ENCODE data around the gene NACA2. TPM values are rescaled to one million over a fixed set of nuclear protein-coding genes. Genes with fewer than 3 reads are reported as not detected.

NACA2 gene
- total and polyA plus RNA-seq, 4 donors: 0.08 to 0.32 TPM; not detected in 2

DNA sequence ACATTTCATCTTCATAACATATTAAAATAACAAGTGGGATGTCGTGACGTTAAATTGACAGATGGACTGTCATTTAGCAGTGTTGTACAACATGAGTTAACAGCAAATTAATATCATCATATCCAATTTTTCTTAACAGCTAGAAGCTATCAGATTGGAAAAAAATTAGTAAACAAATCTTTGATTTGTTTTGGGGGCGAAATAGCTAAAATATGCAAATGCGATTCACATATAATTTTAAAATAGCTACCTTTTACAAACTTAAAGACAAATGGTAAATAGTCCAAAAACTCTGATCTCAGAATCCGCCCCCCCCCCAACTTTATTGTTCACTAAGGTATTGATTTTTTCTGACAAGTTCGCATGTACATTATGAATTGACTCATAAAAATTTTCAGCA is 20.3 kb upstream of the NACA2 start:
- Histone ChIP-seq H3K9me3 (ENCODE audit: control insufficient read depth in 4 of 4, low read length in 3 of 4) (no peaks in the 10 kb centered on the region), H3K27ac (ENCODE audit: low read depth in 1 of 2, low read length in 2 of 2) (no peak overlapping the region), H3K27me3 (ENCODE audit: control insufficient read depth in 4 of 4, insufficient read depth in 4 of 4, low read length in 3 of 4) (no peaks in the 10 kb centered on the region), H3K4me3 (ENCODE audit: low read depth in 1 of 3, low read length in 3 of 3) (no peak overlapping the region), H3K9ac (ENCODE audit: low read depth in 1 of 2, low read length in 2 of 2) (no peak overlapping the region), H3K36me3 (ENCODE audit: control insufficient read depth in 4 of 4, insufficient read depth in 3 of 4, low read depth in 1 of 4, low read length in 3 of 4) (no peaks in the 10 kb centered on the region), H3K4me1 (ENCODE audit: control insufficient read depth in 4 of 4, insufficient read depth in 4 of 4, low read length in 3 of 4) (peaks cover 0 to 2% (median 0%) of the 10 kb centered on the region in 4 donors)
- WGBS: 87% methylated on average over 6 of the region's 6 CpGs
- no peak for TF ChIP-seq TAF1 (conservative IDR thresholded peaks at IDR 0.05)
- TF ChIP-seq SP1 (IDR thresholded peaks at IDR 0.05): no peak
- TF ChIP-seq RAD21 (IDR thresholded peaks at IDR 0.05): no peak
- no peak for TF ChIP-seq EGR1 (IDR thresholded peaks at IDR 0.05; ENCODE audit: low read depth in 2 of 2)
- no peak for TF ChIP-seq GABPA (IDR thresholded peaks at IDR 0.05 in 1 of 2, conservative IDR thresholded peaks at IDR 0.05 in 1 of 2)
- TF ChIP-seq, protein P1, sequence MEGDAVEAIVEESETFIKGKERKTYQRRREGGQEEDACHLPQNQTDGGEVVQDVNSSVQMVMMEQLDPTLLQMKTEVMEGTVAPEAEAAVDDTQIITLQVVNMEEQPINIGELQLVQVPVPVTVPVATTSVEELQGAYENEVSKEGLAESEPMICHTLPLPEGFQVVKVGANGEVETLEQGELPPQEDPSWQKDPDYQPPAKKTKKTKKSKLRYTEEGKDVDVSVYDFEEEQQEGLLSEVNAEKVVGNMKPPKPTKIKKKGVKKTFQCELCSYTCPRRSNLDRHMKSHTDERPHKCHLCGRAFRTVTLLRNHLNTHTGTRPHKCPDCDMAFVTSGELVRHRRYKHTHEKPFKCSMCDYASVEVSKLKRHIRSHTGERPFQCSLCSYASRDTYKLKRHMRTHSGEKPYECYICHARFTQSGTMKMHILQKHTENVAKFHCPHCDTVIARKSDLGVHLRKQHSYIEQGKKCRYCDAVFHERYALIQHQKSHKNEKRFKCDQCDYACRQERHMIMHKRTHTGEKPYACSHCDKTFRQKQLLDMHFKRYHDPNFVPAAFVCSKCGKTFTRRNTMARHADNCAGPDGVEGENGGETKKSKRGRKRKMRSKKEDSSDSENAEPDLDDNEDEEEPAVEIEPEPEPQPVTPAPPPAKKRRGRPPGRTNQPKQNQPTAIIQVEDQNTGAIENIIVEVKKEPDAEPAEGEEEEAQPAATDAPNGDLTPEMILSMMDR (IDR thresholded peaks at IDR 0.05; ENCODE audit: low read depth, low read length, missing input control): no peak
- TF ChIP-seq, protein P2, sequence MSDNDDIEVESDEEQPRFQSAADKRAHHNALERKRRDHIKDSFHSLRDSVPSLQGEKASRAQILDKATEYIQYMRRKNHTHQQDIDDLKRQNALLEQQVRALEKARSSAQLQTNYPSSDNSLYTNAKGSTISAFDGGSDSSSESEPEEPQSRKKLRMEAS (IDR thresholded peaks at IDR 0.05): no peak
- TF ChIP-seq FOXA2 (IDR thresholded peaks at IDR 0.05): no peak
- TF ChIP-seq HNF4G (IDR thresholded peaks at IDR 0.05): no peak
- TF ChIP-seq JUND (IDR thresholded peaks at IDR 0.05): no peak
- DNase-seq (ENCODE audit: low spot score): no peak

DNA sequence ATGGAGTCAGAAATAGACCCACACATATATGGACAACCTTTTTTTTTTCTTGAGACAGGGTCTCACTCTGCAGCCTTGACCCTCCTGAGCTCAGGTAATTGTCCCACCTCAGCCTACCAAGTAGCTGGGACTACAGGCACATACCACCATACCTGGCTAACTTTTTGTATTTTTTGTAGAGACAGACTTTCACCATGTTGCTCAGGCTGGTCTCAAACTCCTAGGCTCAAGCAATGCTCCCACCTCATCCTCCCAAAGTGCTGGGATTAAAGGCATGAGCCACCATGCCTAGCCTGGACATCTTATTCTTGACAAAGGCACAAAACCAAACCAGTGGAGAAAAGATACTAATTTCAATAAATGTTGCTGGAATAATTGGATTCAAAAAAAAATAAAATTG is 14.7 kb upstream of the NACA2 start:
- Histone ChIP-seq H3K4me1 (ENCODE audit: control insufficient read depth in 4 of 4, insufficient read depth in 4 of 4, low read length in 3 of 4) (no peaks in the 10 kb centered on the region), H3K9ac (ENCODE audit: low read depth in 1 of 2, low read length in 2 of 2) (no peak overlapping the region), H3K4me3 (ENCODE audit: low read depth in 1 of 3, low read length in 3 of 3) (no peak overlapping the region), H3K36me3 (ENCODE audit: control insufficient read depth in 4 of 4, insufficient read depth in 3 of 4, low read depth in 1 of 4, low read length in 3 of 4) (no peaks in the 10 kb centered on the region), H3K9me3 (ENCODE audit: control insufficient read depth in 4 of 4, low read length in 3 of 4) (no peaks in the 10 kb centered on the region), H3K27ac (ENCODE audit: low read depth in 1 of 2, low read length in 2 of 2) (no peak overlapping the region), H3K27me3 (ENCODE audit: control insufficient read depth in 4 of 4, insufficient read depth in 4 of 4, low read length in 3 of 4) (no peaks in the 10 kb centered on the region)
- DNase-seq (ENCODE audit: low spot score): no peak
- TF ChIP-seq, protein P3, sequence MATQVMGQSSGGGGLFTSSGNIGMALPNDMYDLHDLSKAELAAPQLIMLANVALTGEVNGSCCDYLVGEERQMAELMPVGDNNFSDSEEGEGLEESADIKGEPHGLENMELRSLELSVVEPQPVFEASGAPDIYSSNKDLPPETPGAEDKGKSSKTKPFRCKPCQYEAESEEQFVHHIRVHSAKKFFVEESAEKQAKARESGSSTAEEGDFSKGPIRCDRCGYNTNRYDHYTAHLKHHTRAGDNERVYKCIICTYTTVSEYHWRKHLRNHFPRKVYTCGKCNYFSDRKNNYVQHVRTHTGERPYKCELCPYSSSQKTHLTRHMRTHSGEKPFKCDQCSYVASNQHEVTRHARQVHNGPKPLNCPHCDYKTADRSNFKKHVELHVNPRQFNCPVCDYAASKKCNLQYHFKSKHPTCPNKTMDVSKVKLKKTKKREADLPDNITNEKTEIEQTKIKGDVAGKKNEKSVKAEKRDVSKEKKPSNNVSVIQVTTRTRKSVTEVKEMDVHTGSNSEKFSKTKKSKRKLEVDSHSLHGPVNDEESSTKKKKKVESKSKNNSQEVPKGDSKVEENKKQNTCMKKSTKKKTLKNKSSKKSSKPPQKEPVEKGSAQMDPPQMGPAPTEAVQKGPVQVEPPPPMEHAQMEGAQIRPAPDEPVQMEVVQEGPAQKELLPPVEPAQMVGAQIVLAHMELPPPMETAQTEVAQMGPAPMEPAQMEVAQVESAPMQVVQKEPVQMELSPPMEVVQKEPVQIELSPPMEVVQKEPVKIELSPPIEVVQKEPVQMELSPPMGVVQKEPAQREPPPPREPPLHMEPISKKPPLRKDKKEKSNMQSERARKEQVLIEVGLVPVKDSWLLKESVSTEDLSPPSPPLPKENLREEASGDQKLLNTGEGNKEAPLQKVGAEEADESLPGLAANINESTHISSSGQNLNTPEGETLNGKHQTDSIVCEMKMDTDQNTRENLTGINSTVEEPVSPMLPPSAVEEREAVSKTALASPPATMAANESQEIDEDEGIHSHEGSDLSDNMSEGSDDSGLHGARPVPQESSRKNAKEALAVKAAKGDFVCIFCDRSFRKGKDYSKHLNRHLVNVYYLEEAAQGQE (IDR thresholded peaks at IDR 0.05): no peak
- no peak for TF ChIP-seq TAF1 (conservative IDR thresholded peaks at IDR 0.05)
- TF ChIP-seq, protein P1 (IDR thresholded peaks at IDR 0.05; ENCODE audit: low read depth, low read length, missing input control): no peak
- TF ChIP-seq, protein P4, sequence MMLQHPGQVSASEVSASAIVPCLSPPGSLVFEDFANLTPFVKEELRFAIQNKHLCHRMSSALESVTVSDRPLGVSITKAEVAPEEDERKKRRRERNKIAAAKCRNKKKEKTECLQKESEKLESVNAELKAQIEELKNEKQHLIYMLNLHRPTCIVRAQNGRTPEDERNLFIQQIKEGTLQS (IDR thresholded peaks at IDR 0.05): no peak
